Uterus (tissue), 2 donors: ENCODE results near the gene DNAH10.

ENCODE experiments used
- POLR2A ChIP-seq, 2 donors: fragments of 450-650 bp; IDR thresholded peaks; one replicate each; pipeline ENCODE4 v1.6.1; 2016; ENCODE audit warnings: antibody characterized with exemption in 2 of 2, mild to moderate bottlenecking in 1 of 2, moderate library complexity in 1 of 2
- TF ChIP-seq, protein P1 (sequence below), 4 experiments: fragments of 200-600 bp in 2 of 4; fragments of 450-650 bp in 2 of 4; sonication (generic) in 2 of 4; IDR thresholded peaks; one replicate each; pipeline ENCODE4 v1.5.1; 2016 to 2019; ENCODE audit warnings: antibody characterized with exemption in 4 of 4, mild to moderate bottlenecking in 2 of 4, moderate library complexity in 1 of 4

DNA sequence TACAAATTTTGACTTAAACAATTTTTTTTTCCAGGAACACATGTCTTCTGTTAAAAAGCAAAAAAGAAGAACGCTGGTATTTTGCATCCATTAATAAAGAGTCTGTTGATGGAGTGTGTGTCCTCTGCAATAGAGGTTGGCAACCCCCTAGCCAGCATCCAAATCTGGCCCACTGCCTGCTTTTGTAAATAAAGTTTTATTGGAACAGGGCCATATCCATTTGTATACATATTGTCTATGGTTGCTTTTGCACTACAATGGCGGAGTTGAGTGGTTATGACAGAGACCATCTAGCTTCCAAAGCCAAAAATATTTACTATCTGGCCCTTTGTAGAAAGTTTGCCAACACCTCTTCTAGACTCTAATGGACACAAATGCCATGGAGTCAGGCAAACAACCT, 160.9 kb downstream of the DNAH10 start:
- TF ChIP-seq, protein P1, sequence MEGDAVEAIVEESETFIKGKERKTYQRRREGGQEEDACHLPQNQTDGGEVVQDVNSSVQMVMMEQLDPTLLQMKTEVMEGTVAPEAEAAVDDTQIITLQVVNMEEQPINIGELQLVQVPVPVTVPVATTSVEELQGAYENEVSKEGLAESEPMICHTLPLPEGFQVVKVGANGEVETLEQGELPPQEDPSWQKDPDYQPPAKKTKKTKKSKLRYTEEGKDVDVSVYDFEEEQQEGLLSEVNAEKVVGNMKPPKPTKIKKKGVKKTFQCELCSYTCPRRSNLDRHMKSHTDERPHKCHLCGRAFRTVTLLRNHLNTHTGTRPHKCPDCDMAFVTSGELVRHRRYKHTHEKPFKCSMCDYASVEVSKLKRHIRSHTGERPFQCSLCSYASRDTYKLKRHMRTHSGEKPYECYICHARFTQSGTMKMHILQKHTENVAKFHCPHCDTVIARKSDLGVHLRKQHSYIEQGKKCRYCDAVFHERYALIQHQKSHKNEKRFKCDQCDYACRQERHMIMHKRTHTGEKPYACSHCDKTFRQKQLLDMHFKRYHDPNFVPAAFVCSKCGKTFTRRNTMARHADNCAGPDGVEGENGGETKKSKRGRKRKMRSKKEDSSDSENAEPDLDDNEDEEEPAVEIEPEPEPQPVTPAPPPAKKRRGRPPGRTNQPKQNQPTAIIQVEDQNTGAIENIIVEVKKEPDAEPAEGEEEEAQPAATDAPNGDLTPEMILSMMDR (IDR thresholded peaks at IDR 0.05) = no peak
- no peak for TF ChIP-seq POLR2A (IDR thresholded peaks at IDR 0.05)
